HG02571 (cell line): ENCODE results near the gene PLEKHA6.

Experiments used
- ATAC-seq: cut with Tn5 transposase; IDR thresholded peaks from one replicate; pipeline ENCODE4 v1.9.1; 2021; ENCODE audit warnings: mild to moderate bottlenecking, moderate library complexity; ENCODE audit not compliant: unreplicated experiment

PLEKHA6 gene, protein sequence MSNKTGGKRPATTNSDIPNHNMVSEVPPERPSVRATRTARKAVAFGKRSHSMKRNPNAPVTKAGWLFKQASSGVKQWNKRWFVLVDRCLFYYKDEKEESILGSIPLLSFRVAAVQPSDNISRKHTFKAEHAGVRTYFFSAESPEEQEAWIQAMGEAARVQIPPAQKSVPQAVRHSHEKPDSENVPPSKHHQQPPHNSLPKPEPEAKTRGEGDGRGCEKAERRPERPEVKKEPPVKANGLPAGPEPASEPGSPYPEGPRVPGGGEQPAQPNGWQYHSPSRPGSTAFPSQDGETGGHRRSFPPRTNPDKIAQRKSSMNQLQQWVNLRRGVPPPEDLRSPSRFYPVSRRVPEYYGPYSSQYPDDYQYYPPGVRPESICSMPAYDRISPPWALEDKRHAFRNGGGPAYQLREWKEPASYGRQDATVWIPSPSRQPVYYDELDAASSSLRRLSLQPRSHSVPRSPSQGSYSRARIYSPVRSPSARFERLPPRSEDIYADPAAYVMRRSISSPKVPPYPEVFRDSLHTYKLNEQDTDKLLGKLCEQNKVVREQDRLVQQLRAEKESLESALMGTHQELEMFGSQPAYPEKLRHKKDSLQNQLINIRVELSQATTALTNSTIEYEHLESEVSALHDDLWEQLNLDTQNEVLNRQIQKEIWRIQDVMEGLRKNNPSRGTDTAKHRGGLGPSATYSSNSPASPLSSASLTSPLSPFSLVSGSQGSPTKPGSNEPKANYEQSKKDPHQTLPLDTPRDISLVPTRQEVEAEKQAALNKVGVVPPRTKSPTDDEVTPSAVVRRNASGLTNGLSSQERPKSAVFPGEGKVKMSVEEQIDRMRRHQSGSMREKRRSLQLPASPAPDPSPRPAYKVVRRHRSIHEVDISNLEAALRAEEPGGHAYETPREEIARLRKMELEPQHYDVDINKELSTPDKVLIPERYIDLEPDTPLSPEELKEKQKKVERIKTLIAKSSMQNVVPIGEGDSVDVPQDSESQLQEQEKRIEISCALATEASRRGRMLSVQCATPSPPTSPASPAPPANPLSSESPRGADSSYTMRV

DNA sequence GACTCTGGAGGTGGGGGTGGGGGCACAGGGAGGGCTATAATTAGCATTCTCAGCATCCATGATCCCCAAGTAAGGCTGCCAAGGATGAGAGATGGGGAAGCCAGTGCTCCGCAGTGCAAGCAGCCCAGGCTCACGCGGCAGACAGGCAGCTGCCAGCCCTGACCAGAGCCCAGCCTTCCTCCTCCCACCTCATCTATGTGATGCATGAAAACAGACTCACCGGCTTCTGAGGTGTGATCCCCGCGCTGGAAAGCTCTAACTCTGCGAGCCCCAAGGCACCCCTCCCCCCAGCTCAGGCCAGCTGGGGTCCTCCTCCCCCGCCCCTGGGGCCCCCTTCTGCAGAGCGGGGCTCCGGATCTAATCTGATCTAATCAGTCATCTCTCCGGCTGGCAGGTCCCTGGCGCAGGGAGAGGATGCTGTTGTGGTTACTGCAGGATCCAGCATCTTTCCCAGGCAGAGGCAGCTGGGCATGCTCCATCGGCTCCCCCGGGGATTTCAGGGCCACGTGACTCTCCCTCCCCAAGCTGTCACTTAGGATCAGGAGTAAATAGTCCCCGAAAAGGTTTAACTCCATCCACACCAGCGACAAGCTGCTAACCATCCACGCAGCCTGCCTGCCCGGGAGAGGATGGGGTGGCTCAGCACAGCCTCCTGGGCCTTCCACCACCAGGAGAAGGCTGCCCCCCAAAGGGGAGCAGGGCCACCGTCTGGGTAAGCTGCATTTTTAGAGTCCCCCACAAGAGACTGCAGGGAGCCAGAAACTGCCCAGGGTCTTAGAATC is at the start of gene PLEKHA6:
Gene PLEKHA6 (minus strand): TSS at position 456 of the 782 bp plus-strand sequence. CDS start 86,202 bp downstream, outside the sequence.
- no peak for ATAC-seq

DNA sequence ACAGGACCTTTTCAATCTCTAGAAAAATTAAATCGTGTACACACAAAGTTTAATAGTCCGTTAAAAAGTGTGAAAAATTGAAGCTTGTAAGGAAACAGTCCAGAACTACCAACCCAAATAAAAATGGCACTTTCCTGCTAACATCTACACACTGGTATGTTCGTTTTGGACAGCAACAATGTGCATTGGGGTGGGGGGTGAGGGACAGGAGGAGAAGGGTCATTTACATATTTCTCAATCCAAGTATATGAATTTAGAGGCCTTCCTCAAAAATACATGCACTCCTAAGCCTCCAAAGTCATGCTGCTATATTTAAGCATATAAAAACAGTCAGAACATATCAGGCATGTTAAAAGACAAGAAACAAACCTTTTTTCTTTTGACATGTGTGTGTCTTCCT is 49.4 kb upstream of the PLEKHA6 start:
- ATAC-seq, result no peak

DNA sequence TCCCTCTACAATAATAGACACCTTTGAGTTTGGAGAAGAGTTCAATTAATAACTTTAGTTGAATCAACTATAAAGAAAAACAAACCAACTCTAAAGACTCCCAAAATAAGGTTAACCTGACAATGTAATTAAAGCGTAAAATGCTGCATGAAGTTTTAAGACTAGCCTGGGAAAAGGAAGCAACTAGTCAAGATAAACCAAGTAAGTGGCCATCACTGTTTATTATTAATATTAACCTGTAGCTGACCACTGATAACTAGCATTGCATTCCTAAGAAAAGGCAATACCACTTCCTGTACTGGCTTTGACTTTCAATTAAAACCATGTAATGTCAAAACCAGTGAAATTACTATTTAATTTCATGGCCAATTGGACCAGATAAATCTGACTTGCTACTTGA is 48.9 kb upstream of the PLEKHA6 start:
- no peak for ATAC-seq

GRCh38 chr1:204408074-204408507 is 48.4 kb upstream of the PLEKHA6 start:
- no peak for ATAC-seq

GRCh38 chr1:204407295-204407971 is 47.7 kb upstream of the PLEKHA6 start:
- no peak for ATAC-seq

- ATAC-seq, result no peak
Observed at GRCh38 chr1:204406621-204407020, 46.9 kb upstream of the PLEKHA6 start.

DNA sequence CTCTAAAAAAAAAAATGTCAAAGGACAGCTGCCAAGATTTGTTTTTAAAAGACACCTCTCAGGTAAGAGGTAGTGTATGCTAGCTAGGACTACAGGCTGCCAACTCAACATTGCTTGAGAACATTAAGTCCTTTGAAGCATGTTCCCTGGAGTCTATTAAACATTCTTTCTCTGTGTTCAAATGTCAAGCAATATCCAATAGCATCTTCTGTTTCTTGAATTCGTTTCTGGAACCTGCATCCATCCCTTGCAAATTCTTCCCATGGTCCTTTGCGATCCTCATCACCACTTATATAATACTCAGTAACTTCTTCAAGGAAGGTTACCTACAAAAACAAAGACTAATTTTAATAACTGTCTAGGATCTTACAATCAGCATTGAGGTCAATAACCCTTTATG is 46.3 kb upstream of the PLEKHA6 start:
- ATAC-seq, result no peak

DNA sequence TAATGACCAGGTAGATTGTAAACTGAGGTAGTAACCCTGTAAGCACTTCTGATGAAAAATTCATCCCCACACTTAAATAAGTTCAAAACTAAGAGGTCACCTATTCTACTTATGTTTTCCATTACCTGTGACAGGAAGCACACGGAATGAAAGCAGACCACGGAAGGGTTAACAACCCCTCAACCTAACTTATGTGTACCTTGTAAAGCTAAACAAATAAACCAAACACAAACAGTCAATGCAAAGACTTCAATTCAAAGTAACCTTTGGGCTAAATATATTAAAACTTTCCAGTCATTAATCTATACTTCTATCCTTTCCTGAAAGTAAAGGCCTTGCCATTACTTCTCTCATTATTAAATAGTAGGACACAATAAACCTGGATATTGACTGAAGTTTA is 44.9 kb upstream of the PLEKHA6 start:
- ATAC-seq, result no peak

- no peak for ATAC-seq
Observed at GRCh38 chr1:204402391-204402790, 42.7 kb upstream of the PLEKHA6 start.

DNA sequence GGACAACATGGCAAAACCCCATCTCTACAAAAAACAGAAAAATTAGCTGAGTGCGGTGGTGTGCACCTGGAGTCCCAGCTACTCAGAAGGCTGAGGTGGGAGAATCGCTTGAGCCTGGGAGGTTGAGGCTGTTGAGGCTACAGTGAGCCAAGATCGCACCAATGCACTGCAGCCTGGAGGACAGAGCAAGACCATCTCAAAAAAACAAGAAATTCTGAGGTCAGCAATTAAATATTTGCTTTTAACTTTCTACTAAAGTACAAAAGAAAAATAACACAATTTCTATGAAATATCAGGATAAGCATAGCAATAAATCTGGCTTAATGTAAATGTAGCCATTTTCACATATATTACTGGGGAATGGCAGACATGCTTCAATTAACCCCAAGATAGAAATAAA is 42.0 kb upstream of the PLEKHA6 start:
- ATAC-seq, result no peak

GRCh38 chr1:204400882-204401510 is 41.3 kb upstream of the PLEKHA6 start:
- no peak for ATAC-seq

GRCh38 chr1:204398197-204399125 is 38.7 kb upstream of the PLEKHA6 start:
- peak; percentile 53 for ATAC-seq

GRCh38 chr1:204396015-204396583 is 36.4 kb upstream of the PLEKHA6 start:
- ATAC-seq, result no peak

DNA sequence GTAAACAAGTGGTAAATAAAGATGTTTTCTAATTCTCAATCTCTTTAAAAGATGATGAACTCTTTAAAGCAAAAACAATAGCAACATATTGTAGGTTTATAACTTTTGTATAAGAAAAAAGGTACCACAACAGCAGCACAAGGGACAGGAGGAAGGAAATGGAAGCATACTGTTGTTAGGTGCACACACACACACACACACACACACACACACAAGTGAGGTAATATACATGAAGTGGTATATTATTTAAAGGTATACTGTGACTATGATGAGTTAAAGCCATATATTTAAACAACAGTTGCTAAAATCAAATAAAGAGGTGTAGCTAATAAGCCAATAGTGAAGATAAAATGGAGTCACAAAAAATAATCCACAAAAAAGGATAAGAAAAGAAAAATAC is 31.9 kb upstream of the PLEKHA6 start:
- ATAC-seq, result no peak

GRCh38 chr1:204390751-204391466 is 31.2 kb upstream of the PLEKHA6 start:
- ATAC-seq, result no peak

- no peak for ATAC-seq
Observed at GRCh38 chr1:204385727-204386126, 26.0 kb upstream of the PLEKHA6 start.

DNA sequence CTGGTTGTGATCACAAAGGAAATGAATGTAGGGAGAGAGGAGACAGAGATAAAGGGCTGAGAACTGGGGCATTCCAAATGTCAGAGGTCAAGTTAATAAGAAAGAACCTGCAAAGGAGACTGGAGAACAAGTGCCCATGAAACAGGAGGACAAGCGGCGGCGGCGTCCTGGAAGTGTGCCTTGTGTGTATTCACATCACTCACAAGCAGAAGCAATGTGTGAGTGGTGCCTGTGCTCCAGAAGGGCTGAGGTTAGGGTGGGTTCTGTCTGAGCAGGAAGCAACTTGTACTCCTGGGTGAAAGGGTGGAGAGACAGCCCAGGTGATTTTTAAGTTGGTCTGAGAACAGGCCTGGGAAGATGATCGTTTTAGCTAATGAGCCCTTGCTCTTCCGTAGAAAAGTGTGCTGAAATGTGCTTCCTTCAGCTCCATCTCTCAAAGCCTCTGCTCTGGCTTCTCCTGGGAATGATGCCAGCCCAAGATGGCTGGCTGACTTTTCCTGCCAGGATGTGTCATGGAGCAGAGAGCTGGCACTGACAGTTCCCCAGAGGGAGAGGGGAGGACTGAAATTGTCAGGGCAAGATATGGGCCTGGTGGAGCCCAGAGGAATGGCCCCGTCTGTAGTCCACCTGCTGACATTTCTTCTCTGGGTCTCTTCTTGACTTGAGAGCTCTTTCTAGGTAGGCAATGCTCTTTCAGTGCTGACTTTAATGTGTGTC is 25.1 kb upstream of the PLEKHA6 start:
- no peak for ATAC-seq
